ENCODE measurements around the gene NFX1.

GRCh38 chr9:33374634-33375237 lies 84.4 kb downstream of the NFX1 start:
- TF ChIP-seq CTCF (conservative IDR thresholded peaks at IDR 0.05; ENCODE audit: low read length) (peak; percentile 89), EZH2phosphoT487 (IDR thresholded peaks at IDR 0.05; ENCODE audit: borderline replicate concordance) (no peak)
